A549 (cell line): Measurements from ENCODE around the gene IL1RL2. TPM values are rescaled to one million over a fixed set of nuclear protein-coding genes. Genes with fewer than 3 reads are reported as not detected.

Experiments used
- ATAC-seq, 2 experiments: fragments of 200-7000 bp in 1 of 2; fragments of >200 bp in 1 of 2; cut with Nextera tagmentation in 1 of 2; cut with Tn5 transposase in 1 of 2; 3 replicates each; pipeline versions ENCODE4 v1.8.0 to v1.9.1; 2018 to 2020; ENCODE audit warnings: mild to moderate bottlenecking in 1 of 2, moderate library complexity in 1 of 2
- CTCF ChIA-PET: fragments of 300-600 bp; sonication (Branson Sonifier 250); formaldehyde crosslinking; extraction: SDS; loops from one replicate; lab custom pipeline; 2021; ENCODE audit warnings: antibody characterized with exemption, inconsistent platforms; lab: Yijun Ruan, JAX
- POLR2A ChIA-PET: fragments of 350-600 bp; formaldehyde crosslinking; extraction: SDS; loops from one replicate; lab custom pipeline; 2021; ENCODE audit warnings: antibody characterized with exemption, inconsistent platforms; lab: Yijun Ruan, JAX
- DNase-seq, 2 experiments: peaks; one replicate each; pipeline versions ENCODE4 v3.0.0 to v3.0.0-alpha.2; 2011 to 2016; ENCODE audit warnings: low read depth in 1 of 2, low spot score in 1 of 2
- FAIRE-seq: peaks from 2 replicates; lab custom pipeline; 2011; peaks lifted over from hg19 to GRCh38; lab: Jason Lieb, UNC
- H3K27ac ChIP-seq, 2 experiments: fragments of >200 bp; sonication (Bioruptor Twin); formaldehyde crosslinking; 3 replicates each; pipeline ENCODE4 v1.5.1; 2016 to 2017
- H3K4me1 ChIP-seq: fragments of >200 bp; sonication (Bioruptor Twin); formaldehyde crosslinking; 3 replicates; pipeline ENCODE4 v1.6.1; 2016
- H3K4me2 ChIP-seq: fragments of >200 bp; sonication (Bioruptor Twin); formaldehyde crosslinking; 3 replicates; pipeline ENCODE4 v1.6.1; 2016
- H3K4me3 ChIP-seq: fragments of >200 bp; sonication (Bioruptor Twin); formaldehyde crosslinking; 3 replicates; pipeline ENCODE4 v1.5.1; 2016
- H3K9me3 ChIP-seq: fragments of >200 bp; sonication (Bioruptor Twin); formaldehyde crosslinking; 3 replicates; pipeline ENCODE4 v1.6.1; 2016
- BHLHE40 ChIP-seq: IDR thresholded peaks from 2 replicates; pipeline ENCODE4 v1.6.1; 2012; ENCODE audit warnings: low read depth, low read length, inconsistent platforms
- CHD4 ChIP-seq: fragments of 200-600 bp; sonication (generic); IDR thresholded peaks from 2 replicates; pipeline ENCODE4 v1.6.1; 2016; ENCODE audit warnings: antibody characterized with exemption, mild to moderate bottlenecking, borderline replicate concordance
- EHMT2 ChIP-seq: fragments of 200-600 bp; sonication (generic); IDR thresholded peaks from 2 replicates; pipeline ENCODE4 v1.6.1; 2016; ENCODE audit warnings: antibody characterized with exemption, low read depth, mild to moderate bottlenecking, moderate library complexity
- ESRRA ChIP-seq: fragments of 150-350 bp; IDR thresholded peaks from 2 replicates; pipeline ENCODE4 v1.6.1; 2014; ENCODE audit warnings: mild to moderate bottlenecking, low read length, borderline replicate concordance
- FOSB ChIP-seq: fragments of 250-450 bp; sonication (Bioruptor Pico); IDR thresholded peaks from 2 replicates; pipeline ENCODE4 v1.5.0; 2020; ENCODE audit warnings: mild to moderate bottlenecking, moderate library complexity
- HEYL ChIP-seq: fragments of 250-450 bp; sonication (Bioruptor Pico); IDR thresholded peaks from 2 replicates; pipeline ENCODE4 v1.8.0; 2021; ENCODE audit warnings: mild to moderate bottlenecking, moderate library complexity
- HMGXB4 ChIP-seq: fragments of 250-450 bp; sonication (Bioruptor Pico); IDR thresholded peaks from 2 replicates; pipeline ENCODE4 v1.5.0; 2021; ENCODE audit warnings: mild to moderate bottlenecking, moderate library complexity, borderline replicate concordance
- HOXA7 ChIP-seq: fragments of 250-450 bp; sonication (Bioruptor Pico); IDR thresholded peaks from 2 replicates; pipeline ENCODE4 v1.5.0; 2020; ENCODE audit warnings: mild to moderate bottlenecking, moderate library complexity
- KDM1A ChIP-seq: fragments of 200-600 bp; sonication (generic); IDR thresholded peaks from 2 replicates; pipeline ENCODE4 v1.6.1; 2016; ENCODE audit warnings: low read depth, mild to moderate bottlenecking
- MAX ChIP-seq: IDR thresholded peaks from 2 replicates; pipeline ENCODE4 v1.6.1; 2012
- MAZ ChIP-seq: fragments of 150-350 bp; IDR thresholded peaks from 2 replicates; pipeline ENCODE4 v1.6.1; 2014; ENCODE audit warnings: antibody characterized with exemption, low read depth, low read length, borderline replicate concordance
- NFE2L2 ChIP-seq: fragments of 150-350 bp; conservative IDR thresholded peaks from 2 replicates; pipeline ENCODE4 v1.6.1; 2014; ENCODE audit warnings: low read length
- NPAS2 ChIP-seq: fragments of 250-450 bp; sonication (Bioruptor Pico); IDR thresholded peaks from 2 replicates; pipeline ENCODE4 v1.8.0; 2022; ENCODE audit warnings: mild to moderate bottlenecking, moderate library complexity, borderline replicate concordance
- PBX3 ChIP-seq: IDR thresholded peaks from 2 replicates; pipeline ENCODE4 v1.6.1; 2012
- RAD21 ChIP-seq, 2 experiments: fragments of >200 bp in 1 of 2; sonication (Bioruptor Twin) in 1 of 2; formaldehyde crosslinking in 1 of 2; IDR thresholded peaks in 1 of 2; conservative IDR thresholded peaks in 1 of 2; 2 replicates in 1 of 2; 3 replicates in 1 of 2; pipeline ENCODE4 v1.6.1; 2012 to 2018; ENCODE audit warnings: inconsistent platforms in 1 of 2
- RCOR1 ChIP-seq: fragments of 150-350 bp; IDR thresholded peaks from 2 replicates; pipeline ENCODE4 v1.6.1; 2014; ENCODE audit warnings: antibody characterized with exemption, low read length, low read depth
- SREBF2 ChIP-seq: fragments of 450-650 bp; IDR thresholded peaks from 2 replicates; pipeline ENCODE4 v1.6.1; 2014; ENCODE audit warnings: mild to moderate bottlenecking, moderate library complexity
- TP53 ChIP-seq: fragments of 250-450 bp; sonication (Bioruptor Pico); IDR thresholded peaks from 2 replicates; pipeline ENCODE4 v1.5.0; 2021; ENCODE audit warnings: mild to moderate bottlenecking, moderate library complexity
- ZNF302 ChIP-seq: fragments of 250-450 bp; sonication (Bioruptor Pico); IDR thresholded peaks from 2 replicates; pipeline ENCODE4 v1.9.0; 2021; ENCODE audit warnings: inconsistent platforms, mild to moderate bottlenecking, moderate library complexity
- WGBS: methylation state at CpG from one replicate; pipeline ENCODE4 v1.1.6; 2017; ENCODE audit errors: missing lambda C conversion rate; 5-methylcytosine and 5-hydroxymethylcytosine counted together
- polyA plus RNA-seq, 4 experiments: library from polyadenylated mRNA; depleted of rRNA in 3 of 4; stranded (reverse); fragments of >200 nt; fragmentation: RNase III in 1 of 4; extraction: RNeasy Plus Mini Kit Qiagen cat#74134 plus additional on column Dnase treatment in 1 of 4; gene quantifications; 2 replicates in 3 of 4; 3 replicates in 1 of 4; pipeline ENCODE4 v1.2.3, GENCODE V29; 2011 to 2017

IL1RL2 gene
- polyA plus RNA-seq, 2 of the 4 experiments (the other 2 are of a cell fraction): 0.05 TPM; not detected in 1

- Histone ChIP-seq H3K27ac (no peak overlapping the region), H3K4me2 (no peak overlapping the region), H3K4me1 (peaks cover 10% of the 10 kb centered on the region), H3K9me3 (peaks cover 59% of the 10 kb centered on the region), H3K4me3 (no peak overlapping the region)
- WGBS: 96% methylated on average over 4 of the region's 4 CpGs
- ChIA-PET CTCF (interaction anchor here (0.6 to 1.7 kb wide), 5 partner anchors 21 to 138 kb away, joined by 3 to 4 read pairs (median 3); no protein-coding TSS in a partner anchor), POLR2A (no interaction called here)
- FAIRE-seq (no peak), DNase-seq (no peak), ATAC-seq (no peak)
- TF ChIP-seq NFE2L2 (no peak), SREBF2 (no peak), BHLHE40 (no peak), HMGXB4 (CRISPR knock-in tag) (no peak), MAZ (no peak), RCOR1 (no peak), ZNF302 (no peak), FOSB (CRISPR knock-in tag) (no peak), HEYL (no peak), KDM1A (no peak), ESRRA (no peak)
Measured at GRCh38 chr2:102144128-102144527, 42.7 kb upstream of the IL1RL2 start.

- no peak overlapping the region for H3K4me3 ChIP-seq
- H3K9me3 ChIP-seq: peaks cover 69% of the 10 kb centered on the region
- FAIRE-seq (no peak), DNase-seq (no peak), ATAC-seq (no peak)
- peaks cover 10% of the 10 kb centered on the region for H3K4me1 ChIP-seq
- no peak overlapping the region for H3K27ac ChIP-seq
- TF ChIP-seq HOXA7 (no peak), EHMT2 (no peak), TP53 (CRISPR knock-in tag) (no peak), RAD21 (conservative IDR thresholded peaks at IDR 0.05 in 1 of 2, IDR thresholded peaks at IDR 0.05 in 1 of 2) (no peak), NPAS2 (CRISPR knock-in tag) (no peak), MAX (no peak), PBX3 (no peak)
- ChIA-PET CTCF (interaction anchor here (0.9 to 1.1 kb wide), 2 partner anchors 13 to 75 kb away, joined by 3 to 4 read pairs; no protein-coding TSS in a partner anchor), POLR2A (no interaction called here)
- WGBS: 90% methylated on average over 4 of the region's 4 CpGs
- H3K4me2 ChIP-seq: no peak overlapping the region
Measured at GRCh38 chr2:102145107-102145506, 41.7 kb upstream of the IL1RL2 start.

- H3K4me3 ChIP-seq: no peak overlapping the region
- 94% methylated on average over 4 of the region's 4 CpGs for WGBS
- no peak for ATAC-seq
- no peak for FAIRE-seq
- peak in 1 of 2 experiments; percentile 13 for DNase-seq
- H3K9me3 ChIP-seq: peaks cover 75% of the 10 kb centered on the region
- CTCF ChIA-PET: no interaction called here
- peaks cover 10% of the 10 kb centered on the region for H3K4me1 ChIP-seq
- H3K27ac ChIP-seq: no peak overlapping the region
- no peak overlapping the region for H3K4me2 ChIP-seq
- no peak for TF ChIP-seq CHD4
- POLR2A ChIA-PET: no interaction called here
Measured at GRCh38 chr2:102145934-102146333, 40.9 kb upstream of the IL1RL2 start.
